ENCODE data around the gene LRRC3.

Gene LRRC3

DNA sequence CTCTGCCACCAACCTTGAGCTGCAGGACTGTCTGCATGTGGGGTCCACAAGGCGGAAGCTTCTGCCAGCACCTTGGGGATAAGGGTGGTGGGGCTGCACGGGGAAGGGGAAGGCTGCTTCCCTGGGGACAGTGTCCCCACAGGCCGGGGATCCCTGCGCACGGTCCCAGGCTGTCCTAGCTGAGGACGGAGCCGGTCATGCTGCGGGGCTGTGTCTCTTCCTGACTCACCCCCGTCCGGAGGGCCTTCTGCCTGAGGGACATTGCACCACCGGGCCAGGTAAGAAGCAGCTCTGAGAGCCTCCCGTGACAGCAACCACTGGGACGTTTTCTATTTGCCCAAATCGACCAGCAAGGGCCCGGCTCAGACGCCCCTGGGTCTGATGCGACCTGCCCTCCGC is 54.8 kb downstream of the LRRC3 start:
- DNase-seq (ENCODE audit: low read depth in 2 of 2, low spot score in 1 of 2): no peak

DNA sequence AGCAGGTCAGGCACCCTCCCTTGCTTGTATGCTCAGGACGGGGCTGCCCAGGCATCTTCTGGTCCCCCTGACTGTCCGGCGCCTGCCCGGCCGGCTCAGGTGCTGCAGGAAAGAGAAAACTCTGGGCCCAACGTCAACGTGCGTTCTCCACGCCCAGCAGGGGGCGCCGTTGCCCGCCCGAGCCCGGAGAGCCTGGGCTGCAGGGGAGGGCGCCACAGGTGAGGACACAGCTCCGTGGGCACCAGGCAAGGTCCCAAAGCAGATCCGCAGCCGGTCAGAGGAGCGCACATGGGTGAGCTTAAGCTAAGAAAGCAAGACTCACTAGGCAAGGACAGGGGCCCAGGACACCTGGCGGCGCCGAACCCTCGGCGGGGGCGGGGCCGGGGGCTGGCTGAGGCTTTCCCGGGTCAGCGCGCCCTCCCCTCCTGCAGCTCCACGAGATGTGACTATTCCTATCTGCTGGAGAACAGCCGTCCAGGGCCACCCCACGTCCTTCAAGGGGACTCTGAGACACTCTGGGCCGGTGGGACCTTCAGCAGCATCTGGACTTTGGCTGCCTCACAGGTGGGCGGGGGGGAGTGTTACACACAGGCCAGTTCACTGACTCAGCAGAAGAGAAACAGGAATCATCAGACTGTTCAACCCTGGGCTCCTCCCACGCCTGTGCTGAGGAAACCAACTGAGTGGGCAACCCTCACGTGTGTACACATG is 55.4 kb downstream of the LRRC3 start:
- peak; percentile 66 to 68 for DNase-seq (ENCODE audit: low read depth in 2 of 2, low spot score in 1 of 2)

DNA sequence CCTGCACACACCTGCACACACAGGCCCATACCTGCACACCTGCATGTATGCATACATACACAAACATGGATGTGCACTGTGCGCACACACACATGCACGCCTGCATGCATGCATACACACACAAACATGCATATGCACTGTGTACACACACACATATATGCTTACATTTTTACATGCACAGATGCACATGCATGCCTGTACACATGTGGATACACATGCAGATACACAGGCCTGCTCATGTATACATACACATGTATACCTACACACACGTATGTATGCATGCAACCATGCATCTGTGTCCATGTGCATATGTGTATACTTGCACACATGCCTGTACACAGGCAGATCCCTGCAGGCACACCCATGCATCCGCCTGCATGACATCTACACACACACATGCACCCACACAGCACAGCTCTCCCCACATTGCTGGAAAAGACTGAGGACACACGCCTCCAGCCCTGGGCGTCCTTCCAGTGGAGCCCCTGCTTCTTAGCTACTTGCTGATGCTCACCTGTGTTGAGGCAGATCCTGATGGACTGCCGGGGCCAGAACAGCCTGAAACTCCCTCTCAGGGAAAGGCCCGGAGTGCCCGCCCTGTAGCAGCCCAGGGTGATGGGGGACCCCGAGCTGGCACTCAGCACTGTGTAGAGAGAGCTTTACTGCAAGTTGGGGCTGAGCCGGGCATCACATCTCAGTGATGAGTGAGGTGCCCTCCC is 56.1 kb downstream of the LRRC3 start:
- no peak for DNase-seq (ENCODE audit: low read depth in 2 of 2, low spot score in 1 of 2)
